Lower lobe of right lung (tissue), 2 donors: Measurements from ENCODE around the gene GNB4. TPM values are rescaled to one million over a fixed set of nuclear protein-coding genes. Genes with fewer than 3 reads are reported as not detected.
A peak's percentile ranks its signal among the peaks of the same experiment; 100 is the strongest.

Source experiments
- ATAC-seq, 2 donors: fragments of 200-7000 bp; cut with Tn5 transposase; one replicate each; pipeline ENCODE4 v1.9.1; 2020 to 2022; ENCODE audit warnings: mild to moderate bottlenecking in 2 of 2, moderate library complexity in 2 of 2
- DNase-seq: peaks from one replicate; pipeline ENCODE4 v3.0.0-alpha.2; 2020
- H3K27ac ChIP-seq: fragments of 200-600 bp; one replicate; pipeline ENCODE4 v1.8.0; 2022
- H3K27me3 ChIP-seq: fragments of 200-600 bp; one replicate; pipeline ENCODE4 v1.8.0; 2022; ENCODE audit warnings: low read depth
- H3K36me3 ChIP-seq: fragments of 200-600 bp; one replicate; pipeline ENCODE4 v1.8.0; 2022; ENCODE audit warnings: mild to moderate bottlenecking
- H3K4me1 ChIP-seq: fragments of 200-600 bp; one replicate; pipeline ENCODE4 v1.8.0; 2022
- H3K4me3 ChIP-seq: fragments of 200-600 bp; one replicate; pipeline ENCODE4 v1.8.0; 2022; ENCODE audit warnings: mild to moderate bottlenecking
- H3K9me3 ChIP-seq: fragments of 200-600 bp; one replicate; pipeline ENCODE4 v1.8.0; 2022
- intact Hi-C: fragments of 100-400 bp; cut with DNase I; formaldehyde crosslinking; loops from one replicate; pipeline ENCODE4 v1.11.0; 2022
- total RNA-seq: library from RNA; stranded (reverse); fragmentation: NEBNext Ultra II Directional; extraction: Animal tissue kit (Norgen Biotek cat#: 25700); gene quantifications from one replicate; pipeline ENCODE4 v1.2.1, GENCODE V29; 2021
- TF ChIP-seq, protein P1 (sequence below): fragments of 200-600 bp; IDR thresholded peaks from one replicate; pipeline ENCODE4 v1.8.0; 2022; ENCODE audit warnings: antibody characterized with exemption, mild to moderate bottlenecking
- donor health status: DM: no; HTN: yes; CAD: no; lungs with severe emphysema.

GNB4 gene
- total RNA-seq, 1 donor from 2014 or later: 60.5 TPM

DNA sequence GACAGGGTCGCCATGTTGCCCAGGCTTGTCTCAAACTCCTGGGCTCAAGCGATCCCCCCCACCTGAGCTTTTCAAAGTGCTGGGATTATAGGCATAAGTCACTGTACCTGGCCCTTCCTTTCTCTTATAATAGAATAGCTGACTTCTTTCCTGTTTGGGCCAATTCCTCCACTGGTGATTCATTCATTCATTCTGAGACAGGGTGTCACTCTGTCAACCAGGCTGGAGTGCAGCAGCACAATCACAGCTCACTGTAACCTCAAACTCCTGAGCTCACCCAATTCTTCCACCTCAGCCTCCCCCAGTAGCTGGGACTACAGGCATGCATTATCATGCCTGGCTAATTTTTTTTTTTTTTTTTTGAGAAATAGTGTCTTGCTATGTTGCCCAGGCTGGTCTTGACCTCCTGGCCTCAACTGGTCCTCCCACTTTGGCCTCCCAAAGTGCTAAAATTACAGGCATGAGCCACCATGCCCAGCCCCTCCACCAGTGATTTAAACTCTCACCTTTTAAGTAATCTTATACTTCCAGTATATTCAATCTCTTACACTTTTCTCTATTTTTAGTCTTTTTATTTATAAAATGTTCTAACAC, 20.9 kb downstream of the GNB4 start:
- H3K27me3 ChIP-seq: no peaks in the 10 kb centered on the region
- H3K27ac ChIP-seq: no peak overlapping the region
- intact Hi-C loops: no loop called here
- no peak overlapping the region for H3K4me3 ChIP-seq
- TF ChIP-seq, protein P1, sequence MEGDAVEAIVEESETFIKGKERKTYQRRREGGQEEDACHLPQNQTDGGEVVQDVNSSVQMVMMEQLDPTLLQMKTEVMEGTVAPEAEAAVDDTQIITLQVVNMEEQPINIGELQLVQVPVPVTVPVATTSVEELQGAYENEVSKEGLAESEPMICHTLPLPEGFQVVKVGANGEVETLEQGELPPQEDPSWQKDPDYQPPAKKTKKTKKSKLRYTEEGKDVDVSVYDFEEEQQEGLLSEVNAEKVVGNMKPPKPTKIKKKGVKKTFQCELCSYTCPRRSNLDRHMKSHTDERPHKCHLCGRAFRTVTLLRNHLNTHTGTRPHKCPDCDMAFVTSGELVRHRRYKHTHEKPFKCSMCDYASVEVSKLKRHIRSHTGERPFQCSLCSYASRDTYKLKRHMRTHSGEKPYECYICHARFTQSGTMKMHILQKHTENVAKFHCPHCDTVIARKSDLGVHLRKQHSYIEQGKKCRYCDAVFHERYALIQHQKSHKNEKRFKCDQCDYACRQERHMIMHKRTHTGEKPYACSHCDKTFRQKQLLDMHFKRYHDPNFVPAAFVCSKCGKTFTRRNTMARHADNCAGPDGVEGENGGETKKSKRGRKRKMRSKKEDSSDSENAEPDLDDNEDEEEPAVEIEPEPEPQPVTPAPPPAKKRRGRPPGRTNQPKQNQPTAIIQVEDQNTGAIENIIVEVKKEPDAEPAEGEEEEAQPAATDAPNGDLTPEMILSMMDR: no peak
- DNase-seq (no peak), ATAC-seq (no peak)
- H3K9me3 ChIP-seq: no peaks in the 10 kb centered on the region
- no peaks in the 10 kb centered on the region for H3K36me3 ChIP-seq
- peaks cover 62% of the 10 kb centered on the region for H3K4me1 ChIP-seq

DNA sequence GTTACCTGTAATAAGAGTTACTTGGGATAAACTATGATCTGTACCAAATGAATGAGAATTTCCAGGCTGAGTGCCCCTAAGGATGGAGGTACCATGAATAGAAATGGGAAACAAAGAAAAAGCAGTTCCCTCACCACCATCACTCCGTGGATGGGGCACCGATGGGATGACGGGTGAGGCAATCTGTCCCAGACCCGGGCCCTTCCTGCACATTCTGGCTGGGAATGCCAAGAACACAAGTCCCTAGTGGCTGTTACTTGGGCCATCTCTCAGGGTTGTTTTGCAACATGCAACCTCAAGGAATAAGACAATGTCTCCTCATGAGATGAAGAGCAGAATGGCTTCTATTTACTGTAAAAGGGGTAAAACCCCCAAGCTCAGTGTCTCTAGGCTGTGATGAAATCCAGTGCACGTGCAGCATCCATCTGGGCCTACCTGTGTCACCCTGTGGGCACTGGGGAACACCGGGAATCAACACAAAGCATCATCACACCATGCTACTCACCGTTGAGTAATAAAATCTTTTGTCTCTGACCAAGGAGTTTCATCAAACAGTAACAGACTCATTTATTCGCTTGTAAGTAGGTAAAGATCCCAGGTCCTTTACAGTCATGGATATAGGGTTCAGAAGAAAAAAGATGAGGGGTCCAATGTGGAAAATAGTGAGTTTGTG, 22.3 kb downstream of the GNB4 start:
- DNase-seq (no peak), ATAC-seq (no peak)
- peaks cover 12% of the 10 kb centered on the region for H3K36me3 ChIP-seq
- peaks cover 50% of the 10 kb centered on the region for H3K4me1 ChIP-seq
- H3K9me3 ChIP-seq: no peaks in the 10 kb centered on the region
- TF ChIP-seq, protein P1: no peak
- H3K27me3 ChIP-seq: no peaks in the 10 kb centered on the region
- intact Hi-C loops: no loop called here
- no peak overlapping the region for H3K4me3 ChIP-seq
- H3K27ac ChIP-seq: no peak overlapping the region

- DNase-seq: no peak
- TF ChIP-seq, protein P1: no peak
- H3K9me3 ChIP-seq: no peaks in the 10 kb centered on the region
- no peaks in the 10 kb centered on the region for H3K27me3 ChIP-seq
- peaks cover 16% of the 10 kb centered on the region for H3K4me1 ChIP-seq
- no peak overlapping the region for H3K4me3 ChIP-seq
- intact Hi-C loops: no loop called here
- no peak for ATAC-seq
- H3K36me3 ChIP-seq: peaks cover 27% of the 10 kb centered on the region
- H3K27ac ChIP-seq: no peak overlapping the region
Measured at GRCh38 chr3:179425075-179425474, 26.2 kb downstream of the GNB4 start.

GRCh38 chr3:179421500-179421899, 29.8 kb downstream of the GNB4 start:
- intact Hi-C loops: no loop called here
- H3K9me3 ChIP-seq: no peaks in the 10 kb centered on the region
- H3K27ac ChIP-seq: no peak overlapping the region
- no peaks in the 10 kb centered on the region for H3K27me3 ChIP-seq
- ATAC-seq (peak; percentile 23 to 71), DNase-seq (no peak)
- TF ChIP-seq, protein P1: peak; percentile 47
- H3K4me3 ChIP-seq: no peak overlapping the region
- peaks cover 52% of the 10 kb centered on the region for H3K36me3 ChIP-seq
- peaks cover 6% of the 10 kb centered on the region for H3K4me1 ChIP-seq

DNA sequence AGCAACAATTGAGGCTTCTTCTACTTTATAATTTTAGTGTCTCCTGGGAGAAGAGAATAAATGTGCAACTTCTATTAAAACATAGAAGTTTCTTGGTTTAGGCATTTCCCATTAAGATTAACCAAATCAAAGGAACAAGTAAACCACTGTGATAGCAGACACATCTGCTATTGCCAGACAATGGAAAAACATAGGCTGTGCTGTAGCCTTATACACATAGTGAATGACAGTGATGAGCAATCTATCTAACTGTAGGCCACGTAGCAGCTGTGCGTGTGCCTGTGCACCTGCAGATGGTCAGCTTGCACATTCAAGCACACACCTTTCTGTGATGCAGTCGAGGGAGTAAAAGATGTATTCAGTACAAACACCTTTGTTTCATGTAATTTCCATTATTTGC, 32.7 kb downstream of the GNB4 start:
- no peaks in the 10 kb centered on the region for H3K27me3 ChIP-seq
- no peak for ATAC-seq
- no peak overlapping the region for H3K4me3 ChIP-seq
- H3K4me1 ChIP-seq: peaks cover 6% of the 10 kb centered on the region
- DNase-seq: no peak
- H3K9me3 ChIP-seq: no peaks in the 10 kb centered on the region
- H3K27ac ChIP-seq: no peak overlapping the region
- intact Hi-C loops: no loop called here
- TF ChIP-seq, protein P1: no peak
- H3K36me3 ChIP-seq: peaks cover 46% of the 10 kb centered on the region
